Neural cell (in vitro differentiated cells): ENCODE data around the gene SMIM35. TPM values are rescaled to one million over a fixed set of nuclear protein-coding genes. Genes with fewer than 3 reads are reported as not detected.

ENCODE experiments used
- H2AFZ ChIP-seq: fragments of 200-600, 300-800 bp; sonication (generic), shearing (Covaris generic); 2 replicates; pipeline ENCODE4 v1.6.0; 2014; ENCODE audit warnings: low read depth, mild to moderate bottlenecking, antibody characterized with exemption, low read length, moderate library complexity
- H3F3A ChIP-seq: fragments of 200-600 bp; shearing (Covaris generic); 2 replicates; pipeline ENCODE4 v1.6.1; 2016; ENCODE audit warnings: mild to moderate bottlenecking, moderate library complexity, mixed read lengths, antibody characterized with exemption, low read length; ENCODE audit not compliant: insufficient read depth, poor library complexity, severe bottlenecking
- H3K27ac ChIP-seq: fragments of 200-600, 300-800 bp; sonication (generic), shearing (Covaris generic); 2 replicates; pipeline ENCODE4 v1.5.1; 2014; ENCODE audit warnings: mild to moderate bottlenecking, low read length, moderate library complexity
- H3K27me3 ChIP-seq: fragments of 300-800, 200-600 bp; sonication (generic), shearing (Covaris generic); 2 replicates; pipeline ENCODE4 v1.6.0; 2014; ENCODE audit warnings: mild to moderate bottlenecking, low read depth, low read length, moderate library complexity; ENCODE audit not compliant: insufficient read depth
- H3K36me3 ChIP-seq: fragments of 300-800, 200-600 bp; sonication (generic), shearing (Covaris generic); 2 replicates; pipeline ENCODE4 v1.5.1; 2014; ENCODE audit warnings: mild to moderate bottlenecking, antibody characterized with exemption, low read length, moderate library complexity; ENCODE audit not compliant: insufficient read depth
- H3K4me2 ChIP-seq: fragments of 300-800, 200-600 bp; sonication (generic), shearing (Covaris generic); 2 replicates; pipeline ENCODE4 v1.6.0; 2014; ENCODE audit warnings: mild to moderate bottlenecking, low read length
- H3K4me3 ChIP-seq: fragments of 300-800, 200-600 bp; sonication (generic), shearing (Covaris generic); 2 replicates; pipeline ENCODE4 v1.5.1; 2014; ENCODE audit warnings: mild to moderate bottlenecking, low read length, moderate library complexity
- H3K79me2 ChIP-seq: fragments of 200-600 bp; shearing (Covaris generic); replicated peaks from 2 replicates; pipeline ENCODE4 v1.6.0; 2014; ENCODE audit warnings: mild to moderate bottlenecking, low read length, moderate library complexity; ENCODE audit not compliant: insufficient read depth
- H3K9ac ChIP-seq: fragments of 300-800, 200-600 bp; sonication (generic), shearing (Covaris generic); 2 replicates; pipeline ENCODE4 v1.6.1; 2016; ENCODE audit warnings: mild to moderate bottlenecking, low read length, mixed read lengths
- H3K9me2 ChIP-seq: fragments of 200-600 bp; shearing (Covaris generic); 2 replicates; pipeline ENCODE4 v1.6.1; 2016; ENCODE audit warnings: mild to moderate bottlenecking, low read length, mixed read lengths; ENCODE audit not compliant: insufficient read depth
- H3K9me3 ChIP-seq: fragments of 200-600, 300-800 bp; sonication (generic), shearing (Covaris generic); 2 replicates; pipeline ENCODE4 v1.6.1; 2016; ENCODE audit warnings: mild to moderate bottlenecking, mixed run types, low read length, moderate library complexity, mixed read lengths
- H4K20me1 ChIP-seq: fragments of 200-600 bp; shearing (Covaris generic); 2 replicates; pipeline ENCODE4 v1.6.1; 2016; ENCODE audit warnings: mild to moderate bottlenecking, mixed run types; ENCODE audit not compliant: insufficient read depth
- EP300 ChIP-seq: fragments of 450-650 bp; conservative IDR thresholded peaks from 2 replicates; pipeline ENCODE4 v1.6.1; 2014; ENCODE audit warnings: antibody characterized with exemption, mild to moderate bottlenecking, moderate library complexity; ENCODE audit not compliant: poor library complexity, severe bottlenecking
- EZH2 ChIP-seq: fragments of 200-600, 300-800 bp; shearing (Covaris generic), sonication (generic); IDR thresholded peaks from 2 replicates; pipeline ENCODE4 v1.6.1; 2014; ENCODE audit warnings: antibody characterized with exemption, low read length, borderline replicate concordance, mild to moderate bottlenecking; ENCODE audit not compliant: insufficient read depth, poor library complexity, severe bottlenecking
- MXI1 ChIP-seq: fragments of 450-650 bp; conservative IDR thresholded peaks from 2 replicates; pipeline ENCODE4 v1.6.1; 2014; ENCODE audit warnings: antibody characterized with exemption, mild to moderate bottlenecking; ENCODE audit not compliant: poor library complexity, severe bottlenecking
- POLR2AphosphoS5 ChIP-seq: IDR thresholded peaks from 2 replicates; pipeline ENCODE4 v1.6.1; 2012
- RAD21 ChIP-seq: fragments of 450-650 bp; conservative IDR thresholded peaks from 2 replicates; pipeline ENCODE4 v1.6.1; 2014; ENCODE audit warnings: antibody characterized with exemption, mild to moderate bottlenecking, moderate library complexity
- SMC3 ChIP-seq: fragments of 450-650 bp; conservative IDR thresholded peaks from 2 replicates; pipeline ENCODE4 v1.6.1; 2014; ENCODE audit warnings: antibody characterized with exemption, mild to moderate bottlenecking, moderate library complexity; ENCODE audit not compliant: poor library complexity
- TAF1 ChIP-seq: IDR thresholded peaks from 2 replicates; pipeline ENCODE4 v1.6.1; 2012; ENCODE audit warnings: low read depth
- polyA plus RNA-seq: library from polyadenylated mRNA; depleted of rRNA; stranded (reverse); fragments of >200 nt; gene quantifications from 2 replicates; pipeline ENCODE4 v1.2.3, GENCODE V29; 2014
- TF ChIP-seq, protein P1 (sequence below): fragments of 450-650 bp; IDR thresholded peaks from 2 replicates; pipeline ENCODE4 v1.5.1; 2014; ENCODE audit warnings: antibody characterized with exemption, mild to moderate bottlenecking, moderate library complexity; ENCODE audit not compliant: poor library complexity, severe bottlenecking
- TF ChIP-seq, protein P2 (sequence below): IDR thresholded peaks from 2 replicates; pipeline ENCODE4 v1.6.1; 2012; ENCODE audit warnings: borderline replicate concordance

Gene SMIM35
- polyA plus RNA-seq, 1 donor from 2014 or later = not detected

DNA sequence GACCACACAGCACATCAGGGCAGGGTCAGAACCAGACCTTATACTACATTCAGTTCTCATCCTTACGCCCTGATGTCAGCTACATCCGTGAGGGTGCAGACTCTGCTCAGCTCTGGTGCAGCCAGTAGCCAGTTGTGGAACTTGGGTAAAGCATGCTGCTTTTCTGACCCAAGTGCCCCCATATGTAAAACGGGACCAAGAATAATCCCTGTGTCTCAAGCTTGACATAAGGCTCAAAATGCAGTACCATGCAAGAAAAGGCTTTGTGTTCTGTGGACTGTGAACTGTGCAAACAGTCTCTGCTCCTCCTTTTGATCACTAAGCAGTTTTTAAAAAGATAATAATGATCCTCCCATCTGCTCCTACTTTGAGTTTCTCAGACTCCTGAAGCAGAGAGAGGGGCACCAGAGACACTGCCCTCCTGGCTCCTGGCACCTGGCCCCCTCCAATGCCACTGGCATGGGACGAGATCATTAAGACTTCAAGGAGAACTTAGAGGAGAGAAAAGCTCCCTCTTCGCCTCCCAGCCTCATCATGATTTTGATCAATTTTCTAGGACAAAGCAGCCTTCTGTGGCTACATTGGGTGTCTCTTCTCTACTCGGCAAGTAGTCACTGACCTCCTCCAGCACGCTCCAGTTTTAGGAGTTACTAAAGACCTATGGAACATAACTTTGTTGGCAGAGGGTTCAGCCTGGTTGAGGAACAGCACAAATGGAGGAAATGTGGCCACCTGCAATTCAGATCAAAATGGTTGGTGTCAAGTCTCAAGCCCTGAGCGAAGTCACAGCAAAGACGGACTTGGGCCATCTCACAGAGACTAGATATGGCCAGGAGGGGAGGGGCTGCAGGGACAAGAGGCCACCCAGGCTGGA is 76.7 kb downstream of the SMIM35 start:
- TF ChIP-seq SMC3 (no peak), MXI1 (no peak), TAF1 (no peak), EZH2 (no peak), RAD21 (no peak), POLR2AphosphoS5 (no peak), EP300 (no peak)
- TF ChIP-seq, protein P1, sequence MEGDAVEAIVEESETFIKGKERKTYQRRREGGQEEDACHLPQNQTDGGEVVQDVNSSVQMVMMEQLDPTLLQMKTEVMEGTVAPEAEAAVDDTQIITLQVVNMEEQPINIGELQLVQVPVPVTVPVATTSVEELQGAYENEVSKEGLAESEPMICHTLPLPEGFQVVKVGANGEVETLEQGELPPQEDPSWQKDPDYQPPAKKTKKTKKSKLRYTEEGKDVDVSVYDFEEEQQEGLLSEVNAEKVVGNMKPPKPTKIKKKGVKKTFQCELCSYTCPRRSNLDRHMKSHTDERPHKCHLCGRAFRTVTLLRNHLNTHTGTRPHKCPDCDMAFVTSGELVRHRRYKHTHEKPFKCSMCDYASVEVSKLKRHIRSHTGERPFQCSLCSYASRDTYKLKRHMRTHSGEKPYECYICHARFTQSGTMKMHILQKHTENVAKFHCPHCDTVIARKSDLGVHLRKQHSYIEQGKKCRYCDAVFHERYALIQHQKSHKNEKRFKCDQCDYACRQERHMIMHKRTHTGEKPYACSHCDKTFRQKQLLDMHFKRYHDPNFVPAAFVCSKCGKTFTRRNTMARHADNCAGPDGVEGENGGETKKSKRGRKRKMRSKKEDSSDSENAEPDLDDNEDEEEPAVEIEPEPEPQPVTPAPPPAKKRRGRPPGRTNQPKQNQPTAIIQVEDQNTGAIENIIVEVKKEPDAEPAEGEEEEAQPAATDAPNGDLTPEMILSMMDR = no peak
- TF ChIP-seq, protein P2, sequence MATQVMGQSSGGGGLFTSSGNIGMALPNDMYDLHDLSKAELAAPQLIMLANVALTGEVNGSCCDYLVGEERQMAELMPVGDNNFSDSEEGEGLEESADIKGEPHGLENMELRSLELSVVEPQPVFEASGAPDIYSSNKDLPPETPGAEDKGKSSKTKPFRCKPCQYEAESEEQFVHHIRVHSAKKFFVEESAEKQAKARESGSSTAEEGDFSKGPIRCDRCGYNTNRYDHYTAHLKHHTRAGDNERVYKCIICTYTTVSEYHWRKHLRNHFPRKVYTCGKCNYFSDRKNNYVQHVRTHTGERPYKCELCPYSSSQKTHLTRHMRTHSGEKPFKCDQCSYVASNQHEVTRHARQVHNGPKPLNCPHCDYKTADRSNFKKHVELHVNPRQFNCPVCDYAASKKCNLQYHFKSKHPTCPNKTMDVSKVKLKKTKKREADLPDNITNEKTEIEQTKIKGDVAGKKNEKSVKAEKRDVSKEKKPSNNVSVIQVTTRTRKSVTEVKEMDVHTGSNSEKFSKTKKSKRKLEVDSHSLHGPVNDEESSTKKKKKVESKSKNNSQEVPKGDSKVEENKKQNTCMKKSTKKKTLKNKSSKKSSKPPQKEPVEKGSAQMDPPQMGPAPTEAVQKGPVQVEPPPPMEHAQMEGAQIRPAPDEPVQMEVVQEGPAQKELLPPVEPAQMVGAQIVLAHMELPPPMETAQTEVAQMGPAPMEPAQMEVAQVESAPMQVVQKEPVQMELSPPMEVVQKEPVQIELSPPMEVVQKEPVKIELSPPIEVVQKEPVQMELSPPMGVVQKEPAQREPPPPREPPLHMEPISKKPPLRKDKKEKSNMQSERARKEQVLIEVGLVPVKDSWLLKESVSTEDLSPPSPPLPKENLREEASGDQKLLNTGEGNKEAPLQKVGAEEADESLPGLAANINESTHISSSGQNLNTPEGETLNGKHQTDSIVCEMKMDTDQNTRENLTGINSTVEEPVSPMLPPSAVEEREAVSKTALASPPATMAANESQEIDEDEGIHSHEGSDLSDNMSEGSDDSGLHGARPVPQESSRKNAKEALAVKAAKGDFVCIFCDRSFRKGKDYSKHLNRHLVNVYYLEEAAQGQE = no peak
- H4K20me1 ChIP-seq = no peaks in the 10 kb centered on the region
- H2AFZ ChIP-seq = no peak overlapping the region
- no peak overlapping the region for H3K4me3 ChIP-seq
- no peak overlapping the region for H3K4me2 ChIP-seq
- no peaks in the 10 kb centered on the region for H3K36me3 ChIP-seq
- no peaks in the 10 kb centered on the region for H3F3A ChIP-seq
- no peak overlapping the region for H3K9ac ChIP-seq
- H3K27ac ChIP-seq = no peak overlapping the region
- H3K9me2 ChIP-seq = no peaks in the 10 kb centered on the region
- H3K9me3 ChIP-seq = no peaks in the 10 kb centered on the region
- no peaks in the 10 kb centered on the region for H3K27me3 ChIP-seq
- no peaks in the 10 kb centered on the region for H3K79me2 ChIP-seq

DNA sequence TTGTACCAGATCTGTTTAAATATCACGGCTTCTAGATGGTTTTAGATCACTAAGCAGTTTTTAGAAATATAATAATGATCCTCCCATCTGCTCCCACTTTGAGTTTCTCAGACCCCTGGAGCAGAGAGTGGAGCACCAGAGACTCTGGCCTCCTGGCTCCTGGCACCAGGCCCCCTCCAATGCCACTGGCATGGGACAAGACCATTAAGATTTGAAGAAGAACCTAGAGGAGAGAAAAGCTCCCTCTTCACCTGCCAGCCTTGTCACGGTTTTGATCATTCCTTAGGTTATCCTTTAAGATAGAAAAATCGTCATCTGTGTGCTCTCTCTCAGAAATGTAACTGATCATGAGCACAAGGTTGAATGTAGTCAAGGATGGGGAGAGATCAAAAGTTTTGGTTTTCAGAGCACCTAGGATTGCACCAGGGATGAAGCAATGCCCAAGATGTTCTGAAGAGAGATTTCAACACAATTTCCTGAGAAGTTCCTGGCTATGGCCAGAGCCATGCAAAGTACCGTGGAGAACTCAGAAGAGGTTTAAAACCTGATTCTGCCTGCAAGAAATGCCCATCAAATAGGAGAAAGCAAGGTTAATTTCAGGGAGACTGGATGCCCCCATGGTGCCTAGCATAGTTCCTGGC is 78.4 kb downstream of the SMIM35 start:
- TF ChIP-seq, protein P2 = no peak
- TF ChIP-seq EZH2 = no peak
- TF ChIP-seq MXI1 = no peak
- TF ChIP-seq RAD21 = no peak
- TF ChIP-seq EP300 = no peak
- TF ChIP-seq, protein P1 = no peak
- TF ChIP-seq POLR2AphosphoS5 = no peak
- TF ChIP-seq SMC3 = no peak
- no peak for TF ChIP-seq TAF1
- Histone ChIP-seq H3K4me2 (no peak overlapping the region), H2AFZ (no peak overlapping the region), H3K79me2 (no peaks in the 10 kb centered on the region), H3K27ac (no peak overlapping the region), H3K4me3 (no peak overlapping the region), H3K9me3 (no peaks in the 10 kb centered on the region), H3K36me3 (no peaks in the 10 kb centered on the region), H3K9ac (no peak overlapping the region), H3F3A (no peaks in the 10 kb centered on the region), H3K9me2 (no peaks in the 10 kb centered on the region), H4K20me1 (no peaks in the 10 kb centered on the region), H3K27me3 (no peaks in the 10 kb centered on the region)
